Smooth muscle cell (in vitro differentiated cells): ENCODE results near the gene DDHD1. TPM values are rescaled to one million over a fixed set of nuclear protein-coding genes. Genes with fewer than 3 reads are reported as not detected.

ENCODE experiments used
- DNase-seq: peaks from one replicate; lab custom pipeline; 2025; ENCODE audit not compliant: unreplicated experiment; lab: John Stamatoyannopoulos, UW
- H2AFZ ChIP-seq: fragments of 200-600 bp; sonication (generic); 2 replicates; pipeline ENCODE4 v1.6.0; 2016; ENCODE audit warnings: antibody characterized with exemption, low read depth, mild to moderate bottlenecking
- H3F3A ChIP-seq: fragments of 200-600 bp; sonication (generic); 2 replicates; pipeline ENCODE4 v1.6.0; 2017; ENCODE audit warnings: antibody characterized with exemption, low read depth
- H3K27ac ChIP-seq: fragments of 200-600 bp; sonication (generic); 2 replicates; pipeline ENCODE4 v1.5.1; 2016; ENCODE audit warnings: low read depth, mild to moderate bottlenecking
- H3K27me3 ChIP-seq: fragments of 200-600 bp; sonication (generic); 2 replicates; pipeline ENCODE4 v1.6.1; 2016; ENCODE audit warnings: low read depth, mild to moderate bottlenecking
- H3K36me3 ChIP-seq: fragments of 200-600 bp; sonication (generic); 2 replicates; pipeline ENCODE4 v1.5.1; 2016; ENCODE audit warnings: low read depth
- H3K4me1 ChIP-seq: fragments of 200-600 bp; sonication (generic); 2 replicates; pipeline ENCODE4 v1.5.1; 2016; ENCODE audit warnings: low read depth
- H3K4me2 ChIP-seq: fragments of 200-600 bp; sonication (generic); 2 replicates; pipeline ENCODE4 v1.6.0; 2016; ENCODE audit warnings: mild to moderate bottlenecking
- H3K4me3 ChIP-seq: fragments of 200-600 bp; sonication (generic); 2 replicates; pipeline ENCODE4 v1.5.1; 2016; ENCODE audit warnings: mild to moderate bottlenecking
- H3K79me2 ChIP-seq: fragments of 200-600 bp; sonication (generic); 2 replicates; pipeline ENCODE4 v1.6.0; 2016; ENCODE audit warnings: low read depth, mild to moderate bottlenecking
- H3K9ac ChIP-seq: fragments of 200-600 bp; sonication (generic); 2 replicates; pipeline ENCODE4 v1.6.0; 2016; ENCODE audit warnings: low read depth
- H3K9me3 ChIP-seq: fragments of 200-600 bp; sonication (generic); replicated peaks from 2 replicates; pipeline ENCODE4 v1.5.1; 2016; ENCODE audit warnings: low read depth
- H4K20me1 ChIP-seq: fragments of 200-600 bp; sonication (generic); 2 replicates; pipeline ENCODE4 v1.6.0; 2016; ENCODE audit warnings: low read depth
- WGBS: methylation state at CpG from one replicate; pipeline ENCODE4 v1.1.7; 2016; ENCODE audit warnings: low lambda C conversion rate; 5-methylcytosine and 5-hydroxymethylcytosine counted together
- polyA plus RNA-seq: library from polyadenylated mRNA; unstranded; fragments of >200 nt; fragmentation: Nextera tagmentation; extraction: Ambion mirVana; gene quantifications from 2 replicates; pipeline ENCODE4 v1.2.1, GENCODE V29; 2016
- total RNA-seq: library from RNA; depleted of rRNA; stranded (reverse); fragments of >200 nt; gene quantifications from 2 replicates; pipeline ENCODE4 v1.2.3, GENCODE V29; 2014
- TF ChIP-seq, protein P1 (sequence below): fragments of 200-600 bp; sonication (generic); IDR thresholded peaks from 2 replicates; pipeline ENCODE4 v1.5.1; 2017; ENCODE audit warnings: borderline replicate concordance, mild to moderate bottlenecking, antibody characterized with exemption; ENCODE audit not compliant: insufficient read depth, poor library complexity, severe bottlenecking

The DDHD1 gene
- total and polyA plus RNA-seq, 2 experiments from 2014 or later = 4.0 to 7.8 TPM

DNA sequence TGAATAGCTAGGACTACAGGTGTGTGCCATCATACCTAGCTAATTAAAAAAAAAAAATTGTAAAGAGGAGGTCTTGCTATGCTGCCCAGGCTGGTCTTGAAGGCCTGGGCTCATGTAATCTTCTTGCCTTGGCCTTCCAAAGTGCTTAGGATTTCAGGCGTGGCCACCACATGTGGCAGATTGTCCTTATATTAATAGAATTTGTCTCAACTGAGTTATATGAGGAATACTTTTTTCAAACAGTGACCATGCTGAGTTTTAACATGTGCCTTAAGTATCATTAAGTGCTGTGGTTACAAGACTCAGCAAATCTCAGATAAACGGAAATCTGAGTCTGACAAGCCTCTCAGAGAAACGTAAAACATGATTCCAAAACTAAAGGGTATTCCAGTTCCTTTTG, 119.1 kb downstream of the DDHD1 start:
- peaks cover 20% of the 10 kb centered on the region for H3K4me1 ChIP-seq
- no peak overlapping the region for H3K4me3 ChIP-seq
- no peaks in the 10 kb centered on the region for H3K9me3 ChIP-seq
- H3K4me2 ChIP-seq = peak overlapping the region; percentile 42
- TF ChIP-seq, protein P1, sequence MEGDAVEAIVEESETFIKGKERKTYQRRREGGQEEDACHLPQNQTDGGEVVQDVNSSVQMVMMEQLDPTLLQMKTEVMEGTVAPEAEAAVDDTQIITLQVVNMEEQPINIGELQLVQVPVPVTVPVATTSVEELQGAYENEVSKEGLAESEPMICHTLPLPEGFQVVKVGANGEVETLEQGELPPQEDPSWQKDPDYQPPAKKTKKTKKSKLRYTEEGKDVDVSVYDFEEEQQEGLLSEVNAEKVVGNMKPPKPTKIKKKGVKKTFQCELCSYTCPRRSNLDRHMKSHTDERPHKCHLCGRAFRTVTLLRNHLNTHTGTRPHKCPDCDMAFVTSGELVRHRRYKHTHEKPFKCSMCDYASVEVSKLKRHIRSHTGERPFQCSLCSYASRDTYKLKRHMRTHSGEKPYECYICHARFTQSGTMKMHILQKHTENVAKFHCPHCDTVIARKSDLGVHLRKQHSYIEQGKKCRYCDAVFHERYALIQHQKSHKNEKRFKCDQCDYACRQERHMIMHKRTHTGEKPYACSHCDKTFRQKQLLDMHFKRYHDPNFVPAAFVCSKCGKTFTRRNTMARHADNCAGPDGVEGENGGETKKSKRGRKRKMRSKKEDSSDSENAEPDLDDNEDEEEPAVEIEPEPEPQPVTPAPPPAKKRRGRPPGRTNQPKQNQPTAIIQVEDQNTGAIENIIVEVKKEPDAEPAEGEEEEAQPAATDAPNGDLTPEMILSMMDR = no peak
- no peaks in the 10 kb centered on the region for H4K20me1 ChIP-seq
- no peak overlapping the region for H3K9ac ChIP-seq
- H3K79me2 ChIP-seq = no peaks in the 10 kb centered on the region
- H3F3A ChIP-seq = peaks cover 19% of the 10 kb centered on the region
- DNase-seq = no peak
- H2AFZ ChIP-seq = no peak overlapping the region
- H3K27me3 ChIP-seq = no peaks in the 10 kb centered on the region
- no peaks in the 10 kb centered on the region for H3K36me3 ChIP-seq
- peak overlapping the region; percentile 63 for H3K27ac ChIP-seq
- 41% methylated on average over 3 of the region's 3 CpGs for WGBS

DNA sequence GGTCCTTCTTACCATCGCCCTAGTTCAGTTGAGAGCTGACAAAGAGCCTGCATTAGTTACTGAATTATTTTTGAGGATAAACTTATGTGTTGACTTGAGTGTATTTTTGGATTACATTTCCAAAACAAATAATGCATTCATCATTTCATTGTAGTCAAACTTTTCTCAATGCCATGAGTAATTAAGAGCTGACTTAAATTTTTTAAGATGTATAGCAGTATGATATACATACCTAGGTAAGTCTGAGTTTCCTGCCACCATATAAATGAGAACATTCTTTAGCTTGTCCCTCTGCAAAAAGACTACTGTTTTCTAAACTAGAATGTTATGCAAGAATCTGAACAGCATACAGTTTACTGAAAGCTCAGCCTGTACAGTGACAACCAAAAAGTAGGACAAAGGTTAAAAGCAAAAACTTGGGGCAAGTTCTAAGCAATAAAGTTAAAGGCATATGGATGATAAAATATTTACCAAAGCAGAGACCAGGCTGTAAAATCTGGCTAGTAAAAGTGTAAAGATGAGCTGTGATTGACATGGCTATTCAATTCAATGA, 120.2 kb downstream of the DDHD1 start:
- H3K4me1 ChIP-seq = peaks cover 20% of the 10 kb centered on the region
- peak overlapping the region; percentile 22 for H3K4me2 ChIP-seq
- H3K4me3 ChIP-seq = no peak overlapping the region
- no peak overlapping the region for H2AFZ ChIP-seq
- H3K79me2 ChIP-seq = no peaks in the 10 kb centered on the region
- WGBS = 100% methylated on average over 1 of the region's 1 CpG
- peaks cover 19% of the 10 kb centered on the region for H3F3A ChIP-seq
- TF ChIP-seq, protein P1 = no peak
- no peaks in the 10 kb centered on the region for H4K20me1 ChIP-seq
- H3K36me3 ChIP-seq = no peaks in the 10 kb centered on the region
- no peaks in the 10 kb centered on the region for H3K27me3 ChIP-seq
- H3K9me3 ChIP-seq = no peaks in the 10 kb centered on the region
- DNase-seq = no peak
- H3K9ac ChIP-seq = no peak overlapping the region
- peak overlapping the region; percentile 56 for H3K27ac ChIP-seq

DNA sequence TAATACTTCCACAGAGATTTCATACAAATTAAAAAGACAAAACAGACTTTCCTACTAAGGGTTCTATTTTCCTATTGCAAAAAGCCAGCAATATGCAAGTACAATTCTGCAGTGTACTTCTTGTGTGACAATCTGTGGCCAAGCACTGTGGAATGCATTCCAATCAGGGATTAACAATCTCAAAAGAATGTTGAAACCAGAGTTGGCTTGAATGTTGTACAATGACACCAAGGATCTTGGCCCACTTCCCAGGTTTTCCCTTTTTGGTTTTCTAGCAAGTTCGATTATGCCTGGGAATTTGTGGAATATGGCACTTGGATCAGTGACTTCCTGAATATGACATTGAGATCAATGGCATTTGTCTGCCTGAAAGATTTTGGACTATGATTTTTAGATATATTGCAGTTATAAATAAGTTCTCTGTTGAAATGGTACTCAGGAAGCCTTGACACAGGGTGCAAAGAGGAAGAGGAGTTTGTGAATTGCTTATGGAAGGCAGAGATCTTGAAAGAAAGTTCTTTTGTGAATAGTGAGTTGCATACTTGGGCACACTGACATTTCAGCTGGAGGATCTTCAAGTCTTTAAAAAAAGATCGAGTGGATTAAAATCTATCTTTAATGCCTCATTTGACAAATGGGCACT, 120.8 kb downstream of the DDHD1 start:
- peaks cover 20% of the 10 kb centered on the region for H3K4me1 ChIP-seq
- no peak overlapping the region for H2AFZ ChIP-seq
- DNase-seq = no peak
- no peaks in the 10 kb centered on the region for H3K27me3 ChIP-seq
- no peak overlapping the region for H3K4me3 ChIP-seq
- H4K20me1 ChIP-seq = no peaks in the 10 kb centered on the region
- 45% methylated on average over 2 of the region's 2 CpGs for WGBS
- H3K27ac ChIP-seq = peak overlapping the region; percentile 56
- peak overlapping the region; percentile 22 for H3K4me2 ChIP-seq
- H3K9ac ChIP-seq = no peak overlapping the region
- H3K36me3 ChIP-seq = no peaks in the 10 kb centered on the region
- peaks cover 19% of the 10 kb centered on the region for H3F3A ChIP-seq
- TF ChIP-seq, protein P1 = no peak
- H3K9me3 ChIP-seq = no peaks in the 10 kb centered on the region
- H3K79me2 ChIP-seq = no peaks in the 10 kb centered on the region

DNA sequence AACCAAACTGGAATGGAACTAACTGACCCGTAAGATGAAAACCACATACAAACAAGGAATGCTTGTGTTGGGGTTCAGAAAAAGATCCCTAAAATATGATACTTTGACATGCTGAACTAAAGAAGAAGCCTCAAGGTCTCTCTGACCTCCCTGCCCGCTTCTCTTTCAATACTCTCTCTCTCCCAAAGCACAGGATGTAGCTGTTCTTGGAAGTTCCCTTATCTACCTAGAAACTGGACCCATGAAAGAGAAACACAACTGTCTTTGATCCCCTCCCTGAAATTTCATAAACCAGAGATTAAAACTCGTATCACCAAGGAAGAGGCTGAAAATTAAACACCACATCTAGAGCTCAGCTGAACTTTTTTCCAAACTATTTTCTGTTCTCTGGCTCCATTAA, 125.6 kb downstream of the DDHD1 start:
- Histone ChIP-seq H3K4me2 (no peak overlapping the region), H3K79me2 (no peaks in the 10 kb centered on the region), H3F3A (peaks cover 4% of the 10 kb centered on the region), H3K27ac (no peak overlapping the region), H3K4me1 (peaks cover 8% of the 10 kb centered on the region), H3K36me3 (no peaks in the 10 kb centered on the region), H3K9ac (no peak overlapping the region), H2AFZ (no peak overlapping the region), H3K9me3 (no peaks in the 10 kb centered on the region), H4K20me1 (no peaks in the 10 kb centered on the region), H3K4me3 (no peak overlapping the region), H3K27me3 (no peaks in the 10 kb centered on the region)
- TF ChIP-seq, protein P1 = no peak
- no peak for DNase-seq
- WGBS = 100% methylated on average over 3 of the region's 3 CpGs
